Measurements from ENCODE around the gene PLEKHG4.

PLEKHG4 gene

GRCh38 chr16:67302970-67303369, 23.6 kb downstream of the PLEKHG4 start:
- no peaks in the 10 kb centered on the region for H3K36me3 ChIP-seq (ENCODE audit: control insufficient read depth, low read depth, low read length)

DNA sequence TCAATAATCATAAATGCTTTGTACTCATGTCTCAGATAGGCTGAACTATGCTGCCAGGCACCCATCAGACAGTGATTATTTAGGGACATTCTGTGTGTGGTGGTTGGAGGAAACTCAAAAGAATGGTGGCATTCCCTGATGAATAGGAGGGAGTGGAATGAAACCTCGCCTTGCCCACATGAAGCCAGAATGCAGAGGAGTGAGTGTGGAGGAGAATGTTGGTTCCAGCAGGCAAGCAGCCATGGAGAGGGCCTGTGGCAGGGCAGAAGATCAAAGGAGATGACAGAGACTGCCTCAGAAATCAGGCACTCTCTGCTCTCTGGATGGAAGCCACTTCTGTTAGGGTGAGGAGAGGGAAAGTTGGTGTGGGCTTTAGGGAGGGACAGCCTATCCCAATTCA, 24.7 kb downstream of the PLEKHG4 start:
- Histone ChIP-seq H3K36me3 (ENCODE audit: control insufficient read depth, low read depth, low read length) (no peaks in the 10 kb centered on the region), H3K9ac (ENCODE audit: low read length) (no peak overlapping the region), H3K27ac (ENCODE audit: low read length) (no peak overlapping the region), H3K4me3 (ENCODE audit: low read length) (no peak overlapping the region), H3K4me1 (ENCODE audit: control insufficient read depth, low read depth, low read length) (no peaks in the 10 kb centered on the region), H3K27me3 (ENCODE audit: control insufficient read depth, insufficient read depth, low read length) (no peaks in the 10 kb centered on the region), H3K9me3 (ENCODE audit: control insufficient read depth, low read depth, low read length) (no peaks in the 10 kb centered on the region)

More at GRCh38 chr16:67302970-67303369, 23.6 kb downstream of the PLEKHG4 start:
- H3K9ac ChIP-seq (ENCODE audit: low read length), result no peak overlapping the region
- H3K27me3 ChIP-seq (ENCODE audit: control insufficient read depth, insufficient read depth, low read length), result no peaks in the 10 kb centered on the region
- no peaks in the 10 kb centered on the region for H3K9me3 ChIP-seq (ENCODE audit: control insufficient read depth, low read depth, low read length)
- no peak overlapping the region for H3K27ac ChIP-seq (ENCODE audit: low read length)
- no peak overlapping the region for H3K4me3 ChIP-seq (ENCODE audit: low read length)
- H3K4me1 ChIP-seq (ENCODE audit: control insufficient read depth, low read depth, low read length), result no peaks in the 10 kb centered on the region

DNA sequence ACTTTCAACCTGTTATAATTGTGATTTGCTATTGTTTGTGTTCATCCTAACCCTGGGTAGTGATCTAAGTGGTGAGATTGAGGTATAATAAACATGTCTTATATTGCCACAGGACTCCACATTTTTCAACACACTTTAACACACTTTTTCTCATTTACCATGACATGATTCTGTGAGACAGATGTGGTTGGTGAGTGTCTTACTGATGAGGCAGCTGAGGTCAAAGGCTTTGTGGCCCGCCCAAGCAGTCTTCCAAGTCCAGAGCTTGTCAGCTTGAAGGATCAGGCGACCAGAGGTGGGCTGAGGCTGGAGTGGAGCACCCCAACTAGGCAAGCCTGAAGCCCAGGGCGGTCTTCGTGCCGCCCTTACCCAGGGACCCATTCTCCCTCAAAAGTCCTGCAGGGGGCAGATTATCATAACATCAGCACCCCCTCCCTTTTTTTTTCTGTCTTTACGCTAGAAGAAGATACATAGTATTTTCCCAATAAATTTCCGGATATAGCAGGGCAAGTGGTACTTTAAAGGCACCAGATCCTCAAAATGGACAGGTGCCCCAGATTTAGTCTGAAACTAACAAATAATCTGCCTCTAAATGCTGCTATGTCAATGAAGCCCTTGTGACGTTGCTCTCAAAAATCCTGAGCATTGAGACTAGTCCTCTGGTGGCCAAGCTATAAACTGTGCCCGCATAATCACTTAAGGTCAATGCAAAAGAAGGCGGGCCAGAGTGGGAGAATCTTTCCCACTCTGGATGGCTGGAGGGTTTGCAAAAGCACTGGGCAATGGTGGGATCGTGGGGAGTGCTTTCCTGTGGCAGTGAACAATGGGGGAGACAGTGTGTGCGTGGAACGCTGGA, 26.1 kb downstream of the PLEKHG4 start:
- no peaks in the 10 kb centered on the region for H3K9me3 ChIP-seq (ENCODE audit: control insufficient read depth, low read depth, low read length)
- no peaks in the 10 kb centered on the region for H3K36me3 ChIP-seq (ENCODE audit: control insufficient read depth, low read depth, low read length)
- no peak overlapping the region for H3K9ac ChIP-seq (ENCODE audit: low read length)
- no peak overlapping the region for H3K27ac ChIP-seq (ENCODE audit: low read length)
- H3K27me3 ChIP-seq (ENCODE audit: control insufficient read depth, insufficient read depth, low read length), result no peaks in the 10 kb centered on the region
- no peak overlapping the region for H3K4me3 ChIP-seq (ENCODE audit: low read length)
- H3K4me1 ChIP-seq (ENCODE audit: control insufficient read depth, low read depth, low read length), result no peaks in the 10 kb centered on the region

- H3K4me3 ChIP-seq (ENCODE audit: low read length), result no peak overlapping the region
- no peaks in the 10 kb centered on the region for H3K9me3 ChIP-seq (ENCODE audit: control insufficient read depth, low read depth, low read length)
- H3K27me3 ChIP-seq (ENCODE audit: control insufficient read depth, insufficient read depth, low read length), result no peaks in the 10 kb centered on the region
- H3K4me1 ChIP-seq (ENCODE audit: control insufficient read depth, low read depth, low read length), result no peaks in the 10 kb centered on the region
- H3K9ac ChIP-seq (ENCODE audit: low read length), result no peak overlapping the region
- H3K27ac ChIP-seq (ENCODE audit: low read length), result no peak overlapping the region
- H3K36me3 ChIP-seq (ENCODE audit: control insufficient read depth, low read depth, low read length), result no peaks in the 10 kb centered on the region
These were observed 31.2 kb downstream of the PLEKHG4 start for GRCh38 chr16:67310561-67310960.

GRCh38 chr16:67311607-67312488, 32.5 kb downstream of the PLEKHG4 start:
- Histone ChIP-seq H3K27ac (ENCODE audit: low read length) (no peak overlapping the region), H3K9ac (ENCODE audit: low read length) (no peak overlapping the region), H3K27me3 (ENCODE audit: control insufficient read depth, insufficient read depth, low read length) (no peaks in the 10 kb centered on the region), H3K9me3 (ENCODE audit: control insufficient read depth, low read depth, low read length) (no peaks in the 10 kb centered on the region), H3K4me1 (ENCODE audit: control insufficient read depth, low read depth, low read length) (no peaks in the 10 kb centered on the region), H3K4me3 (ENCODE audit: low read length) (no peak overlapping the region), H3K36me3 (ENCODE audit: control insufficient read depth, low read depth, low read length) (no peaks in the 10 kb centered on the region)

DNA sequence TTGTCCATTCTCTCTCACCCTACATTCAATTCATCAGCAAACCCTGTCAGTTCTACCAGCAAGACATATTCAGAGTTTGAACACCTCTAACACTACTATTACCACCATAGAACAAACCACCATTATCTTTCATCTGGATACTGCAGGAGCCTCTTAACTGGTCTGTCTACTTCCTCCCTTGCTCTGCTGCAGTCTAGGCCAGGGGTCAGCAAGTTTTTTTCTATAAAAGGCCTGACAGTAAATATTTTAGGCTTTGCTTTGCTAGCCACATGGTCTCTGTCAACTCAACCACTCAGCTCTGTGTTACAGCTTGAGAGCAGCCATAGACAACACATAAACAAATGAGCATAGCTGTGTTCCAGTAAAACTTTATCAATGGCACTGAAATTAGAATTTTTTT, 33.4 kb downstream of the PLEKHG4 start:
- no peaks in the 10 kb centered on the region for H3K9me3 ChIP-seq (ENCODE audit: control insufficient read depth, low read depth, low read length)
- H3K4me1 ChIP-seq (ENCODE audit: control insufficient read depth, low read depth, low read length), result no peaks in the 10 kb centered on the region
- no peak overlapping the region for H3K27ac ChIP-seq (ENCODE audit: low read length)
- H3K9ac ChIP-seq (ENCODE audit: low read length), result no peak overlapping the region
- H3K36me3 ChIP-seq (ENCODE audit: control insufficient read depth, low read depth, low read length), result no peaks in the 10 kb centered on the region
- no peaks in the 10 kb centered on the region for H3K27me3 ChIP-seq (ENCODE audit: control insufficient read depth, insufficient read depth, low read length)
- no peak overlapping the region for H3K4me3 ChIP-seq (ENCODE audit: low read length)

- Histone ChIP-seq H3K36me3 (ENCODE audit: control insufficient read depth, low read depth, low read length) (no peaks in the 10 kb centered on the region), H3K27ac (ENCODE audit: low read length) (no peak overlapping the region)
These were observed 38.5 kb downstream of the PLEKHG4 start for GRCh38 chr16:67317853-67318252.

GRCh38 chr16:67326115-67326471, 46.8 kb downstream of the PLEKHG4 start:
- no peaks in the 10 kb centered on the region for H3K4me1 ChIP-seq (ENCODE audit: control insufficient read depth, low read depth, low read length)
- peaks cover 18% of the 10 kb centered on the region for H3K27me3 ChIP-seq (ENCODE audit: control insufficient read depth, insufficient read depth, low read length)
- no peaks in the 10 kb centered on the region for H3K9me3 ChIP-seq (ENCODE audit: control insufficient read depth, low read depth, low read length)
- no peaks in the 10 kb centered on the region for H3K36me3 ChIP-seq (ENCODE audit: control insufficient read depth, low read depth, low read length)
- H3K9ac ChIP-seq (ENCODE audit: low read length), result no peak overlapping the region
- H3K4me3 ChIP-seq (ENCODE audit: low read length), result peak overlapping the region; percentile 48
- H3K27ac ChIP-seq (ENCODE audit: low read length), result no peak overlapping the region

More at GRCh38 chr16:67317853-67318252, 38.5 kb downstream of the PLEKHG4 start:
- Histone ChIP-seq H3K9me3 (ENCODE audit: control insufficient read depth, low read depth, low read length) (no peaks in the 10 kb centered on the region), H3K4me3 (ENCODE audit: low read length) (no peak overlapping the region), H3K4me1 (ENCODE audit: control insufficient read depth, low read depth, low read length) (peaks cover 3% of the 10 kb centered on the region), H3K9ac (ENCODE audit: low read length) (no peak overlapping the region), H3K27me3 (ENCODE audit: control insufficient read depth, insufficient read depth, low read length) (peaks cover 3% of the 10 kb centered on the region)

- Histone ChIP-seq H3K27me3 (ENCODE audit: control insufficient read depth, insufficient read depth, low read length) (peaks cover 15% of the 10 kb centered on the region), H3K9me3 (ENCODE audit: control insufficient read depth, low read depth, low read length) (no peaks in the 10 kb centered on the region), H3K4me3 (ENCODE audit: low read length) (peak within 1 kb of the TSS; percentile 58), H3K36me3 (ENCODE audit: control insufficient read depth, low read depth, low read length) (no peaks in the 10 kb centered on the region), H3K27ac (ENCODE audit: low read length) (no peak within 1 kb of the TSS), H3K4me1 (ENCODE audit: control insufficient read depth, low read depth, low read length) (no peaks in the 10 kb centered on the region), H3K9ac (ENCODE audit: low read length) (no peak within 1 kb of the TSS)
These were observed 47.4 kb downstream of the PLEKHG4 start, which contains the start of the genes KCTD19 and LRRC36 for GRCh38 chr16:67326472-67327309. Gene KCTD19, minus strand, starts transcription at chr16:67326741. Its CDS starts 34 bp downstream, at chr16:67326707. Gene LRRC36, plus strand, starts transcription at chr16:67326815. Its CDS starts 48 bp downstream, at chr16:67326863.

DNA sequence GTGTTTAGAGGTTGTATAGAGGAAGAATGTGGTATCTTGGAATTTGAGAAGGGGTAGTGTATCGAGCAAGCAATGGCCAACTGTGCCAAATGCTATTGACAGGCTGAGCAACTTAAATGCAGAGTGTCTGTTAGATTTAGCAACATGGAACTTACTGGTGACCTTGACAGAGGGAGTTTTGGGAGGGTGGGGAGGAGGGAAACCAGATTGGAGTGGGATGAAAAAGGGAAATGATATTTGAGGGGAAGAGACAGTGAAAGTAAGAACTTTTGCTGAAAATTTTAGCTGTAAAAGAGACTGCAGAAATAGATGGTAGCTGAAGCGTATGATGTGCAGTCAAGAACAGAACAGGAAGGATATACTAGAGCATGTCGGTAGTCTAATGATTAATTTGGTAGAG, 48.4 kb downstream of the PLEKHG4 start:
- Histone ChIP-seq H3K27ac (ENCODE audit: low read length) (no peak overlapping the region), H3K4me3 (ENCODE audit: low read length) (no peak overlapping the region), H3K36me3 (ENCODE audit: control insufficient read depth, low read depth, low read length) (no peaks in the 10 kb centered on the region), H3K9ac (ENCODE audit: low read length) (no peak overlapping the region), H3K9me3 (ENCODE audit: control insufficient read depth, low read depth, low read length) (no peaks in the 10 kb centered on the region), H3K4me1 (ENCODE audit: control insufficient read depth, low read depth, low read length) (no peaks in the 10 kb centered on the region), H3K27me3 (ENCODE audit: control insufficient read depth, insufficient read depth, low read length) (peaks cover 15% of the 10 kb centered on the region)

DNA sequence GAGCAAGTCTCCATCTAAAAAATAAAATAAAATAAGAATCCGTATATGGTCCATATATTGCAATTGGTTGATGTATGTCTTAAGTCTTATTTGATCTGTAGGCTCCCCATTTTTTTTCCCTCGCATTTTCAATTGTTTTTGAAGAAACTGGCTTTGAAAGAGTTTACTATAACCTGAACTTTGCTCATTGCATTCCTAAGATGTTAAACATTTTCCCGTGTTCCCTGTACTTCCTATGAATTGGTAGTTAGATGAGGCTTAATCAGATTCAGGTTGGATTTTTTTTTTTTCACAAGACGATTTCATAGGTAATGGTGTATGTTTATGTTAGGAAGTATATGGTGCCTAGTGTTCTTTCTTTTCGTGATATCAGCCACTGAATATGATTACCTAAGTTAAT, 50.6 kb downstream of the PLEKHG4 start:
- H3K27me3 ChIP-seq (ENCODE audit: control insufficient read depth, insufficient read depth, low read length), result peaks cover under 1% of the 10 kb centered on the region
- no peak overlapping the region for H3K4me3 ChIP-seq (ENCODE audit: low read length)
- no peaks in the 10 kb centered on the region for H3K36me3 ChIP-seq (ENCODE audit: control insufficient read depth, low read depth, low read length)
- no peak overlapping the region for H3K27ac ChIP-seq (ENCODE audit: low read length)
- H3K9me3 ChIP-seq (ENCODE audit: control insufficient read depth, low read depth, low read length), result no peaks in the 10 kb centered on the region
- no peak overlapping the region for H3K9ac ChIP-seq (ENCODE audit: low read length)
- no peaks in the 10 kb centered on the region for H3K4me1 ChIP-seq (ENCODE audit: control insufficient read depth, low read depth, low read length)

Data from iPS-18a (cell line).